Heart right ventricle (tissue), 16 donors: ENCODE measurements around the gene SUGCT. TPM values are rescaled to one million over a fixed set of nuclear protein-coding genes. Genes with fewer than 3 reads are reported as not detected.

ENCODE experiments used
- ATAC-seq, 8 donors: fragments of 200-7000 bp; cut with Tn5 transposase; one replicate each; pipeline ENCODE4 v1.9.1; 2020; ENCODE audit warnings: mild to moderate bottlenecking in 8 of 8, moderate library complexity in 8 of 8, moderate number of reproducible peaks in 1 of 8
- DNase-seq, 2 donors: peaks; one replicate each; pipeline ENCODE4 v3.0.0-alpha.2; 2020
- H3K27ac ChIP-seq, 10 donors: fragments of 200-600 bp; sonication (generic) in 2 of 10; one replicate each; pipeline versions ENCODE4 v1.5.0 to v1.8.0; 2020 to 2022; ENCODE audit warnings: mild to moderate bottlenecking in 3 of 10
- H3K27me3 ChIP-seq, 7 donors: fragments of 200-600 bp; one replicate each; pipeline ENCODE4 v1.8.0; 2021 to 2022; ENCODE audit warnings: mild to moderate bottlenecking in 2 of 7
- H3K36me3 ChIP-seq, 9 donors: fragments of 200-600 bp; sonication (generic) in 1 of 9; one replicate each; pipeline versions ENCODE4 v1.5.0 to v1.8.0; 2020 to 2022; ENCODE audit warnings: mild to moderate bottlenecking in 2 of 9
- H3K4me1 ChIP-seq, 9 donors: fragments of 200-600 bp; sonication (generic) in 1 of 9; one replicate each; pipeline versions ENCODE4 v1.5.0 to v1.8.0; 2020 to 2022; ENCODE audit warnings: mild to moderate bottlenecking in 4 of 9
- H3K4me3 ChIP-seq, 10 donors: fragments of 200-600 bp; sonication (generic) in 2 of 10; one replicate each; pipeline versions ENCODE4 v1.5.0 to v1.8.0; 2020 to 2022; ENCODE audit warnings: mild to moderate bottlenecking in 7 of 10, moderate library complexity in 2 of 10
- H3K9me3 ChIP-seq, 11 donors: fragments of 200-600 bp in 10 of 11; sonication (generic) in 2 of 11; one replicate each; pipeline versions ENCODE4 v1.5.0 to v1.8.0; 2013 to 2022; ENCODE audit warnings: mild to moderate bottlenecking in 2 of 11, control low read depth in 1 of 11, moderate library complexity in 1 of 11
- CTCF ChIP-seq, 9 donors: fragments of 200-600 bp; sonication (generic) in 2 of 9; IDR thresholded peaks; one replicate each; pipeline versions ENCODE4 v1.5.0 to v1.8.0; 2021 to 2022; ENCODE audit warnings: antibody characterized with exemption in 9 of 9, mild to moderate bottlenecking in 5 of 9, moderate library complexity in 1 of 9
- WGBS, 2 donors: extraction: QIAGEN DNeasy Blood & Tissue Kit; methylation state at CpG; one replicate each; pipeline ENCODE4 v1.1.7; 2013; ENCODE audit warnings: inconsistent platforms in 1 of 2; 5-methylcytosine and 5-hydroxymethylcytosine counted together
- intact Hi-C, 10 donors: fragments of 100-400 bp; cut with DNase I; formaldehyde crosslinking; loops; one replicate each; pipeline versions ENCODE4 v1.11.1 to v1.14.2; 2022
- polyA plus RNA-seq, 2 donors: library from polyadenylated mRNA; stranded (reverse); fragments of 200-250 nt; gene quantifications; one replicate each; pipeline ENCODE4 v1.2.3, GENCODE V29; 2013
- total RNA-seq, 10 donors: library from RNA; stranded (reverse); fragmentation: NEBNext Ultra II Directional in 3 of 10; extraction: Animal tissue kit (Norgen Biotek cat#: 25700) in 3 of 10; gene quantifications; one replicate each; pipeline versions ENCODE4 v1.2.1 to v1.2.4, GENCODE V29; 2021 to 2023
- donor health status: Arrhythmogenic right ventricular cardiomyopathy.
- donor health status: ischemic (EF 13 %, LVEDD 7.1; RV severe dilation, severe dysfunction).
- donor health status: healthy with polysubstance abuse.
- donor health status: DM: no; HTN: yes; CAD: no.
- donor health status: DM: no; HTN: no; CAD: no.
- donor health status: ischemic (EF 25% LVEDD 6.9; RV normal size, moderate dysfunction).
- donor health status: ischemic (EF 25% LVEDD 5.7; RV mildly dilated, moderate dysfunction).
- donor health status: healthy.
- donor health status: DM: yes; HTN: yes; CAD: no.
- donor health status: Ischemic cardiomyopathy.
- donor health status: ischemic (EF 35%, LVEDD 5.7; RV mildly dilated, moderate dysfunction).
- donor health status: nonischemic (EF 11% LVEDD 7.7; RV severe dilation, severe dysfunction).
- donor health status: DM: yes; HTN: yes; CAD: no.
- donor health status: PGD.
- donor health status: ischemic (EF 29% LVEDD 5.4; RV normal size, mild dysfunction).
- donor health status: nonischemic (EF 23%, LVEDD 6.1; RV moderate dilation, normal function).

The SUGCT gene
- total and polyA plus RNA-seq, 12 donors: 1.2 to 8.1 (median 6.1) TPM

DNA sequence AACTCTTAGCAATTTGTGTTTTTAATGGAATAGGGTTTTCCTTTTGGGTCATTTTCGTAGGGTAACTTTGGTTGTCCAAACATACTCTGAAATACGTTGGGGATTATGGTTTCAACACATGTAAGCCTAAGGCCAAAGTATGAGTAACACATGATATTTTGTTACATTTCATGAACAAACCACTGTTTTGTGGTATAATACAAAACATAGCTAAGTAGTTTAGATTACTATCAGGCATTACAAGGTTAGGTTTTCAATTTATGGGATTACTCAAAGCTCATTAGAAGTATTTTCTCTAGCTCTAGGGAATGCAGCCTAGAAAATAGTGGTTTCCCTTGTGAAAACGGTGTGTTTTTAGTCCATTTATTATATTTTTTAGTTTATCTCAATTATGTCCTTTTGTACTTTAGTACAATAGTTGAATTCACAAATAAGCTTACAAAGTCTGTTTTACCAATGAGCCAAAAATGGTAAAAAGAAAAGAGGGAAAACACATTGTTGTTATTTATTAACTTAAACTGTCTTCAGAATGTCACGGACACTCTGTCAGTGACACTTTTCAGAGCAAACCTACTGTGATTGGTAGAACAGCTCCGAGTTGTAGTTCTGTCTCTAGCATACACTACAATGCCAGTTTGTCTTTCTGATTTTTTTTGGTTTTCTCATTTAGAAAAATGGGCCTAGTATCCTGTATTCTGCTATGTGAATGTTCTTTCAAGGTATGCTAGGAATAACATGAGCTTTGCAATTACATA lies 473.7 kb downstream of the SUGCT start:
- WGBS, 2 donors: 81 to 92% methylated on average over 5 of the region's 5 CpGs
- H3K27me3 ChIP-seq: no peaks in the 10 kb centered on the region
- intact Hi-C loops: loop anchor here in 2 of 10 donors (5.0 to 10.0 kb wide), 2 partner anchors 281 to 284 kb away; no protein-coding TSS in a partner anchor
- H3K4me3 ChIP-seq: no peak overlapping the region
- H3K4me1 ChIP-seq: peaks cover 0 to 5% (median 0%) of the 10 kb centered on the region in 9 donors
- no peaks in the 10 kb centered on the region for H3K36me3 ChIP-seq
- H3K9me3 ChIP-seq: peaks cover 0 to 7% (median 0%) of the 10 kb centered on the region in 11 donors
- DNase-seq (no peak), ATAC-seq (no peak)
- H3K27ac ChIP-seq: no peak overlapping the region
- no peak for TF ChIP-seq CTCF (IDR thresholded peaks at IDR 0.05)

DNA sequence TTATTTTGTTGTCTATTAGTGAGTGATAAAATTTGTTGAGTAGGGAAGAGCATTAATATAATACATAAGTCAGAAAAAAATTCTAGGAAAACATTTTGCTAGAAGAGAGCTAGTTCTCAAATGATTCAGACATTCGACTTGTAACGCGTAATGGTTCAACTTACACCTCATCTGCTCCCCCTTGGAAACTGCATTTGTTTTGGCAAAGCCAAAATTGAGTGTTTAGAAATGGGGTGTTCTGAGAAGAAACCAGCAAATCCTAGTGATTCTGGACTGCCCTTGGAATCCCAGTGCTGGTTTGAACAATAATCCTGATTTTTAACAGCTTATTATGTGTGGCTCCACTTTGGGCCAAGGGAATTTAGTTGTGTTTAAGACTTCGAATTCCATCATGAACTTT lies 475.7 kb downstream of the SUGCT start:
- intact Hi-C loops: no loop called here
- no peak for ATAC-seq
- Histone ChIP-seq H3K9me3 (peaks cover 0 to 7% (median 0%) of the 10 kb centered on the region in 11 donors), H3K27ac (no peak overlapping the region), H3K27me3 (no peaks in the 10 kb centered on the region), H3K36me3 (no peaks in the 10 kb centered on the region), H3K4me3 (no peak overlapping the region), H3K4me1 (no peaks in the 10 kb centered on the region)
- no peak for DNase-seq
- WGBS, 2 donors: 92 to 94% methylated on average over 4 of the region's 4 CpGs
- no peak for TF ChIP-seq CTCF (IDR thresholded peaks at IDR 0.05)

DNA sequence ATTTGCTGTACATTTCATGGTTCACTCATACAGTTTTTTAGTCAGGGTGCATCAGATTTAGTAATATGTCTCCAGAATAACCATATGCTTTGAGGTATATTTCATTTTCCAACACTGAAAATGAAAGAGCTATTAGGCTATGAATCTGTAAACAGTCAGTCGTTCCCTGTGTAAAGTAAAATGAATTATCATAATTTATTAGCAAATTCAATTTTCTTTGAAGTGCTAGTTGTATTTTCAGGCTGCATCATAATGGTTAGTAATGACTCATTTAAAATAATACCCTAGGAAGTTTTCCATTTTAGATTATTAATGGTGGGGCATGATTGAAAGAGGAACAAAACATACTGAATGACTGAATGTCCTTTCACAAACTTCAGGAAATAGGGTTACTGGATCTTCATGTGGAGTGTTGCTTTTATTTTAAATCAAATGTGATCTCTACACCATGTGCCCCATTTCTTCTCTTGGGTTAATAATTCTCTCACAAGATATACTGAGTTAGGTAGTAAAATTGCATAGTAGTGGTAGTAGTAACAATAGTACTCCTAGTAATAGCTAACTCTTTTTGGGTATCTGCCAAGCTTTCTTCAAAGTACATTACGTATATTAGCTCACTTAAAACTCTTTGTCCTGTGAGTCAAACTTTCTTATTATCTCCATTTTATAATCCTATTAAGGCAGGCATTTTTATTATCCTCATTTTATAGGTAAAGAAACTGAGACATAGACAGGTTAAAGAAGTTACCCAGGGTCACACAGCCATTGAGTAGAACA lies 476.5 kb downstream of the SUGCT start:
- Histone ChIP-seq H3K4me3 (no peak overlapping the region), H3K9me3 (peaks cover 0 to 7% (median 0%) of the 10 kb centered on the region in 11 donors), H3K27ac (no peak overlapping the region), H3K27me3 (no peaks in the 10 kb centered on the region), H3K36me3 (no peaks in the 10 kb centered on the region), H3K4me1 (no peaks in the 10 kb centered on the region)
- DNase-seq (no peak), ATAC-seq (no peak)
- 70 to 87% methylated on average over 2 of the region's 2 CpGs for WGBS, 2 donors
- intact Hi-C loops: no loop called here
- no peak for TF ChIP-seq CTCF (IDR thresholded peaks at IDR 0.05)

DNA sequence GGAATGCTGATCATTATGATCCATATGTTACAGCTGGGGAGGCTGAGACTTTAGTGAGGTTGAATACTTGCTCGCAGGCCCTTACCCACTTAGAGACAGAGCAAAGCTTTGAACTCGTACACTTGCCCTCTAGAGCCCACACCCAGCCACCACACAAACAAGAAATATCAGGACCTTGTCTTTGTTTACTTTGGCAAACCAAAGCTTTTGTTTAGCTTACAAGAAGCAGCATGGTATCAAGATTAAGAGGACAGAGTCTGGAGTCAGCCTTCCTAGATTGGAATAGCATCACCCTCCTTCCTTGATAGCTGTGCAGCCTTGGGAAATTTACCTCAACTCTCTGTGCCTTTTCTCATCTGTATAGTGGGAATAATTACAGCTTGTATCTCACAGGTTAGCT lies 477.5 kb downstream of the SUGCT start:
- Histone ChIP-seq H3K4me1 (no peaks in the 10 kb centered on the region), H3K9me3 (peaks cover 0 to 7% (median 0%) of the 10 kb centered on the region in 11 donors), H3K4me3 (no peak overlapping the region), H3K36me3 (no peaks in the 10 kb centered on the region), H3K27me3 (no peaks in the 10 kb centered on the region), H3K27ac (no peak overlapping the region)
- intact Hi-C loops: no loop called here
- WGBS, 2 donors: 76 to 80% methylated on average over 2 of the region's 2 CpGs
- TF ChIP-seq CTCF (IDR thresholded peaks at IDR 0.05): no peak
- ATAC-seq (no peak), DNase-seq (no peak)
